ENCODE results near the gene NSMCE1. TPM values are rescaled to one million over a fixed set of nuclear protein-coding genes. Genes with fewer than 3 reads are reported as not detected.
A peak's percentile ranks its signal among the peaks of the same experiment; 100 is the strongest.

NSMCE1 gene
- total RNA-seq, 1 experiment from 2014 or later: 19.3 TPM

GRCh38 chr16:27221576-27222248 lies 46.9 kb downstream of the NSMCE1 start:
- Mint-ChIP-seq H3K27ac (peak overlapping the region in 2 of 3 experiments; percentile 61 to 77; a peak in 2 of 7 replicates), H3K9me3 (no peaks in the 10 kb centered on the region), H3K4me3 (no peak overlapping the region), H3K4me1 (peaks cover 8 to 10% of the 10 kb centered on the region in 2 experiments), H3K36me3 (ENCODE audit: insufficient read depth in 1 of 3, low read depth in 3 of 3) (peaks cover 0 to 5% (median 4%) of the 10 kb centered on the region in 3 experiments; a peak in 4 of 7 replicates), H3K27me3 (ENCODE audit: low read depth) (no peaks in the 10 kb centered on the region)
- WGBS (ENCODE audit: extremely low coverage, insufficient read length, low lambda C conversion rate): no CpG with 5 or more reads among the region's 8 CpGs
- Histone ChIP-seq H4K8ac (replicated peaks; ENCODE audit: insufficient read length, low read depth, low read length) (no peak overlapping the region), H3K9me3 (ENCODE audit: control insufficient read depth, low read depth, low read length) (no peaks in the 10 kb centered on the region), H2BK120ac (ENCODE audit: low read depth, low read length, poor library complexity, severe bottlenecking) (no peak overlapping the region), H3K18ac (ENCODE audit: insufficient read length, low read depth, low read length) (no peak overlapping the region), H3K4me2 (ENCODE audit: insufficient read depth, insufficient read length, low read length) (no peak overlapping the region), H3K56ac (ENCODE audit: insufficient read length, low read depth, low read length) (no peak overlapping the region), H3K23me2 (ENCODE audit: insufficient read length, low read depth, low read length, poor library complexity, severe bottlenecking) (no peaks in the 10 kb centered on the region), H4K5ac (ENCODE audit: insufficient read length, low read depth, low read length) (no peak overlapping the region), H2AK5ac (ENCODE audit: insufficient read length, low read length) (no peak overlapping the region), H3K23ac (ENCODE audit: insufficient read length, low read depth, low read length) (no peak overlapping the region), H4K91ac (ENCODE audit: insufficient read length, low read depth, low read length) (no peak overlapping the region), H3K14ac (ENCODE audit: insufficient read depth, low read length) (no peak overlapping the region), H3K27me3 (ENCODE audit: insufficient read depth, low read length) (no peaks in the 10 kb centered on the region), H3K79me1 (ENCODE audit: insufficient read depth, low read depth, low read length, poor library complexity, severe bottlenecking) (no peaks in the 10 kb centered on the region), H2BK15ac (ENCODE audit: low read depth, low read length) (no peak overlapping the region), H3K4ac (ENCODE audit: low read depth, low read length) (no peak overlapping the region), H2BK20ac (ENCODE audit: low read depth, low read length, poor library complexity, severe bottlenecking) (no peak overlapping the region), H4K20me1 (ENCODE audit: control insufficient read depth, insufficient read depth, insufficient read length) (no peaks in the 10 kb centered on the region), H2AFZ (ENCODE audit: low read length) (no peak overlapping the region), H2BK12ac (ENCODE audit: insufficient read length, low read depth, low read length) (no peak overlapping the region), H3K79me2 (ENCODE audit: insufficient read depth, low read length) (no peaks in the 10 kb centered on the region), H3K27ac (ENCODE audit: insufficient read length, low read depth, low read length) (no peak overlapping the region), H3K9ac (ENCODE audit: extremely low read depth, insufficient read length, low read length) (no peak overlapping the region), H2BK5ac (ENCODE audit: insufficient read length, low read length) (no peak overlapping the region), H3K4me1 (ENCODE audit: insufficient read depth, low read length) (0 out of 2 replicates have a peak, but pooled peaks cover 2% of the 10 kb centered on the region), H3T11ph (ENCODE audit: low read length) (no peak overlapping the region)
- no peak for DNase-seq
- TF ChIP-seq, protein P1, sequence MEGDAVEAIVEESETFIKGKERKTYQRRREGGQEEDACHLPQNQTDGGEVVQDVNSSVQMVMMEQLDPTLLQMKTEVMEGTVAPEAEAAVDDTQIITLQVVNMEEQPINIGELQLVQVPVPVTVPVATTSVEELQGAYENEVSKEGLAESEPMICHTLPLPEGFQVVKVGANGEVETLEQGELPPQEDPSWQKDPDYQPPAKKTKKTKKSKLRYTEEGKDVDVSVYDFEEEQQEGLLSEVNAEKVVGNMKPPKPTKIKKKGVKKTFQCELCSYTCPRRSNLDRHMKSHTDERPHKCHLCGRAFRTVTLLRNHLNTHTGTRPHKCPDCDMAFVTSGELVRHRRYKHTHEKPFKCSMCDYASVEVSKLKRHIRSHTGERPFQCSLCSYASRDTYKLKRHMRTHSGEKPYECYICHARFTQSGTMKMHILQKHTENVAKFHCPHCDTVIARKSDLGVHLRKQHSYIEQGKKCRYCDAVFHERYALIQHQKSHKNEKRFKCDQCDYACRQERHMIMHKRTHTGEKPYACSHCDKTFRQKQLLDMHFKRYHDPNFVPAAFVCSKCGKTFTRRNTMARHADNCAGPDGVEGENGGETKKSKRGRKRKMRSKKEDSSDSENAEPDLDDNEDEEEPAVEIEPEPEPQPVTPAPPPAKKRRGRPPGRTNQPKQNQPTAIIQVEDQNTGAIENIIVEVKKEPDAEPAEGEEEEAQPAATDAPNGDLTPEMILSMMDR (conservative IDR thresholded peaks at IDR 0.05): no peak

Data from H9 (cell line).